GM12878 (cell line): ENCODE results near the gene VANGL1.

Experiments
- CTCF ChIP-seq, 3 experiments: IDR thresholded peaks in 2 of 3; conservative IDR thresholded peaks in 1 of 3; 2 replicates each; pipeline ENCODE4 v1.5.1; 2011; ENCODE audit warnings: low read depth in 3 of 3, low read length in 3 of 3, mild to moderate bottlenecking in 3 of 3, control low read depth in 2 of 3, moderate library complexity in 2 of 3, inconsistent platforms in 1 of 3, mixed read lengths in 1 of 3; ENCODE audit not compliant: control insufficient read depth in 2 of 3, insufficient read depth in 1 of 3; ENCODE audit errors: extremely low read depth in 1 of 3
- SMC3 ChIP-seq: IDR thresholded peaks from 2 replicates; pipeline ENCODE4 v1.6.1; 2011; ENCODE audit warnings: low read length, improper control_type of control experiment, borderline replicate concordance
- TARDBP ChIP-seq: IDR thresholded peaks from 2 replicates; pipeline ENCODE4 v1.6.1; 2016; ENCODE audit warnings: borderline replicate concordance

- no peak for TF ChIP-seq TARDBP
- peak; percentile 69 for TF ChIP-seq SMC3
- peak; percentile 48 to 62 (median 59) for TF ChIP-seq CTCF (IDR thresholded peaks at IDR 0.05 in 2 of 3, conservative IDR thresholded peaks at IDR 0.05 in 1 of 3; ENCODE audit: control insufficient read depth in 2 of 3, extremely low read depth in 1 of 3, insufficient read depth in 1 of 3, low read depth in 3 of 3, low read length in 3 of 3)
Measured at GRCh38 chr1:115706587-115707425, 65.0 kb downstream of the VANGL1 start.
